Glomerular visceral epithelial cell (primary cell): ENCODE measurements around the gene PTPRN2.
"Not testable (repeated sequence)": the region's sequence is repeated elsewhere in the genome, so short reads cannot be mapped to it uniquely, and the experiment has no call there.

Experiments used
- DNase-seq: peaks from one replicate; pipeline ENCODE4 v3.0.0-alpha.2; 2016; ENCODE audit errors: extremely low spot score

Gene PTPRN2

GRCh38 chr7:157669768-157670351, 917.8 kb downstream of the PTPRN2 start:
- no peak for DNase-seq

- DNase-seq: no peak
These were observed 918.5 kb downstream of the PTPRN2 start for GRCh38 chr7:157668884-157669767.

GRCh38 chr7:157668221-157668883, 919.3 kb downstream of the PTPRN2 start:
- no peak for DNase-seq

- DNase-seq: no peak
These were observed 919.9 kb downstream of the PTPRN2 start for GRCh38 chr7:157667731-157668130.

- no peak for DNase-seq
These were observed 920.4 kb downstream of the PTPRN2 start for GRCh38 chr7:157667261-157667660.

- DNase-seq: no peak
These were observed 921.0 kb downstream of the PTPRN2 start for GRCh38 chr7:157666530-157667040.

- DNase-seq: not testable (repeated sequence)
These were observed 922.0 kb downstream of the PTPRN2 start for GRCh38 chr7:157665634-157665988.

- no peak for DNase-seq
These were observed 922.6 kb downstream of the PTPRN2 start for GRCh38 chr7:157664871-157665633.

- no peak for DNase-seq
These were observed 923.6 kb downstream of the PTPRN2 start for GRCh38 chr7:157664034-157664433.

- DNase-seq: no peak
These were observed 924.5 kb downstream of the PTPRN2 start for GRCh38 chr7:157662981-157663716.

- DNase-seq: no peak
These were observed 925.4 kb downstream of the PTPRN2 start for GRCh38 chr7:157662110-157662791.

GRCh38 chr7:157661611-157661975, 926.0 kb downstream of the PTPRN2 start:
- no peak for DNase-seq

- DNase-seq: no peak
These were observed 926.5 kb downstream of the PTPRN2 start for GRCh38 chr7:157660971-157661610.

GRCh38 chr7:157658851-157659412, 928.7 kb downstream of the PTPRN2 start:
- no peak for DNase-seq

- DNase-seq: no peak
These were observed 929.6 kb downstream of the PTPRN2 start for GRCh38 chr7:157657741-157658740.

GRCh38 chr7:157656195-157656769, 931.3 kb downstream of the PTPRN2 start:
- no peak for DNase-seq

- no peak for DNase-seq
These were observed 933.3 kb downstream of the PTPRN2 start for GRCh38 chr7:157654350-157654749.

GRCh38 chr7:157653827-157654207, 933.8 kb downstream of the PTPRN2 start:
- no peak for DNase-seq
